Stomach (tissue), 9 donors: Measurements from ENCODE around the gene RAP1A. TPM values are rescaled to one million over a fixed set of nuclear protein-coding genes. Genes with fewer than 3 reads are reported as not detected.

Experiments
- DNase-seq, 2 donors: peaks; one replicate each; pipeline versions ENCODE4 v3.0.0 to v3.0.0-alpha.2; 2013 to 2019
- H3K27ac ChIP-seq, 5 donors: fragments of 200-600 bp in 4 of 5; sonication (generic) in 4 of 5; one replicate each; pipeline ENCODE4 v1.5.1; 2013 to 2019; ENCODE audit warnings: mild to moderate bottlenecking in 1 of 5, moderate library complexity in 1 of 5
- H3K27me3 ChIP-seq, 3 donors: fragments of 200-600 bp; sonication (generic); one replicate each; pipeline ENCODE4 v1.5.1; 2017 to 2019; ENCODE audit warnings: mixed run types in 1 of 3
- H3K36me3 ChIP-seq, 4 donors: fragments of 200-600 bp; sonication (generic); 1 replicate in 3 of 4; 2 replicates in 1 of 4; pipeline ENCODE4 v1.5.1; 2016 to 2019
- H3K4me1 ChIP-seq, 4 donors: fragments of 200-600 bp; sonication (generic); one replicate each; pipeline ENCODE4 v1.5.1; 2016 to 2019
- H3K4me3 ChIP-seq, 4 donors: fragments of 200-600 bp; sonication (generic) in 3 of 4; one replicate each; pipeline ENCODE4 v1.5.1; 2016 to 2019; ENCODE audit warnings: mild to moderate bottlenecking in 1 of 4
- H3K9me3 ChIP-seq, 4 donors: fragments of 200-600 bp; sonication (generic); one replicate each; pipeline ENCODE4 v1.5.1; 2016 to 2019
- CTCF ChIP-seq, 7 experiments: fragments of 450-650 bp in 4 of 7; fragments of 200-600 bp in 3 of 7; sonication (generic) in 3 of 7; IDR thresholded peaks; one replicate each; pipeline ENCODE4 v1.5.1; 2016 to 2019; ENCODE audit warnings: antibody characterized with exemption in 7 of 7, control low read depth in 2 of 7, mild to moderate bottlenecking in 1 of 7
- EP300 ChIP-seq: sonication (generic); formaldehyde crosslinking; IDR thresholded peaks from one replicate; pipeline ENCODE4 v1.6.1; 2017; ENCODE audit warnings: antibody characterized with exemption
- POLR2A ChIP-seq, 4 donors: fragments of 450-650 bp; IDR thresholded peaks; one replicate each; pipeline ENCODE4 v1.6.1; 2016; ENCODE audit warnings: antibody characterized with exemption in 4 of 4, control low read depth in 2 of 4, mild to moderate bottlenecking in 1 of 4, moderate library complexity in 1 of 4
- POLR2AphosphoS5 ChIP-seq, 3 donors: sonication (generic); formaldehyde crosslinking; IDR thresholded peaks; one replicate each; pipeline ENCODE4 v1.6.1; 2016; ENCODE audit warnings: antibody characterized with exemption in 3 of 3
- WGBS, 5 donors: extraction: QIAGEN DNeasy Blood & Tissue Kit in 3 of 5; methylation state at CpG; one replicate each; pipeline versions ENCODE4 v1.1.5 to v1.1.7; 2013 to 2018; 5-methylcytosine and 5-hydroxymethylcytosine counted together
- intact Hi-C: fragments of 100-400 bp; cut with DNase I; formaldehyde crosslinking; loops from one replicate; pipeline ENCODE4 v1.15.1; 2023; ENCODE audit warnings: low total_unique reads
- polyA plus RNA-seq, 3 donors: library from polyadenylated mRNA; stranded (reverse); fragments of 200-250 nt; gene quantifications; one replicate each; pipeline ENCODE4 v1.2.3, GENCODE V29; 2013
- total RNA-seq, 5 donors: library from RNA; depleted of rRNA; stranded (reverse); fragments of >200 nt; gene quantifications; one replicate each; pipeline versions ENCODE4 v1.1.0 to v1.2.3, GENCODE V29; 2014 to 2016
- donor health status: healthy with polysubstance abuse.
- donor health status: Bipolar disorder and iron deficiency.
- donor health status: healthy.

Gene RAP1A
- total and polyA plus RNA-seq, 8 donors: 20.9 to 175 (median 85.4) TPM

DNA sequence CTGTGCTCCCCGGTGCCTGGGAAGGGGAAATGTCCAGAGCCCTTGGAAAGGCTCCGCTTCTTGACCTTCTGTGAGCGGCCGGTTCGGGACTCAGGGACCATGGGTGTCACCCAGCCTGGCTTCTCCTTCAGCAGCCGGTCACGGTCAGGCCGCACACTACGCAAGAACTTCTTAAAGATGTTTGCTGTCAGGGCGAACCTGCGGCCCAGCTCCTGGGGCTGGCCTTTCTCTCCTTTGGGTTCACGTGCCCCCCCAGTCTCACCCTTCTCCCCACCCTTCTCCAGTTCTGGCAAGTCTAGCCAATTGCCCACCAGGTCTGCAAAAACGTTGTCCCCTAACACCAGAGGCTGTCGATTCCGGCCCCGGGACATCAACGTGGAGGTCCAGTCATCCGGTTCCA is 107.5 kb downstream of the RAP1A start:
- DNase-seq: peak in 1 of 2 donors; percentile 0
- no peak for TF ChIP-seq POLR2A (IDR thresholded peaks at IDR 0.05)
- TF ChIP-seq EP300: no peak
- no peak for TF ChIP-seq CTCF (IDR thresholded peaks at IDR 0.05)
- no peak for TF ChIP-seq POLR2AphosphoS5 (IDR thresholded peaks at IDR 0.05)

GRCh38 chr1:111729271-111729921 is 109.8 kb downstream of the RAP1A start:
- Histone ChIP-seq H3K36me3 (peaks cover 0 to 15% (median 10%) of the 10 kb centered on the region in 4 donors), H3K27me3 (no peaks in the 10 kb centered on the region), H3K27ac (peak overlapping the region in 2 of 5 donors; percentile 26 to 32), H3K4me3 (no peak overlapping the region), H3K4me1 (peaks cover 20 to 72% (median 46%) of the 10 kb centered on the region in 4 donors), H3K9me3 (no peaks in the 10 kb centered on the region)
- intact Hi-C loops: no loop called here
- TF ChIP-seq CTCF (IDR thresholded peaks at IDR 0.05) (no peak), POLR2A (IDR thresholded peaks at IDR 0.05) (no peak), EP300 (no peak), POLR2AphosphoS5 (IDR thresholded peaks at IDR 0.05) (no peak)
- DNase-seq: peak in 1 of 2 donors; percentile 53
- 29 to 45% (median 32%) methylated on average over 8 of the region's 8 CpGs for WGBS, 5 donors

More for the DNA sequence above, 107.5 kb downstream of the RAP1A start:
- WGBS, 5 donors: 86 to 90% (median 88%) methylated on average over 18 of the region's 18 CpGs
- intact Hi-C loops: no loop called here
- Histone ChIP-seq H3K27me3 (no peaks in the 10 kb centered on the region), H3K27ac (no peak overlapping the region), H3K4me1 (peaks cover 8 to 73% (median 40%) of the 10 kb centered on the region in 4 donors), H3K9me3 (no peaks in the 10 kb centered on the region), H3K36me3 (peaks cover 0 to 15% (median 10%) of the 10 kb centered on the region in 4 donors), H3K4me3 (no peak overlapping the region)

- 72 to 85% (median 83%) methylated on average over 7 of the region's 7 CpGs for WGBS, 5 donors
- Histone ChIP-seq H3K27ac (peak overlapping the region in 2 of 5 donors; percentile 26 to 32), H3K36me3 (peaks cover 0 to 15% (median 10%) of the 10 kb centered on the region in 4 donors), H3K27me3 (no peaks in the 10 kb centered on the region), H3K9me3 (no peaks in the 10 kb centered on the region), H3K4me3 (no peak overlapping the region), H3K4me1 (peaks cover 24 to 73% (median 48%) of the 10 kb centered on the region in 4 donors)
- TF ChIP-seq EP300 (no peak), CTCF (IDR thresholded peaks at IDR 0.05) (no peak), POLR2A (IDR thresholded peaks at IDR 0.05) (no peak), POLR2AphosphoS5 (IDR thresholded peaks at IDR 0.05) (no peak)
- intact Hi-C loops: no loop called here
- no peak for DNase-seq
Observed at GRCh38 chr1:111729946-111730681, 110.5 kb downstream of the RAP1A start.

- intact Hi-C loops: no loop called here
- Histone ChIP-seq H3K4me3 (no peak overlapping the region), H3K27me3 (no peaks in the 10 kb centered on the region), H3K9me3 (no peaks in the 10 kb centered on the region), H3K36me3 (peaks cover 0 to 15% (median 10%) of the 10 kb centered on the region in 4 donors), H3K4me1 (peaks cover 24 to 73% (median 46%) of the 10 kb centered on the region in 4 donors), H3K27ac (peak overlapping the region in 2 of 5 donors; percentile 26 to 32)
- 52 to 75% (median 62%) methylated on average over 4 of the region's 4 CpGs for WGBS, 5 donors
- TF ChIP-seq EP300 (no peak), POLR2A (IDR thresholded peaks at IDR 0.05) (no peak), CTCF (IDR thresholded peaks at IDR 0.05) (no peak), POLR2AphosphoS5 (IDR thresholded peaks at IDR 0.05) (no peak)
- DNase-seq: no peak
Observed at GRCh38 chr1:111730706-111731105, 111.1 kb downstream of the RAP1A start.
